Measurements from ENCODE around the gene VTI1A. TPM values are rescaled to one million over a fixed set of nuclear protein-coding genes. Genes with fewer than 3 reads are reported as not detected.

Gene VTI1A
- total and polyA plus RNA-seq, 2 of the 8 experiments (the other 6 are each of a cell fraction or from before 2014, with no cell fraction given): 6.0 to 20.0 TPM

- TF ChIP-seq ATF3 (IDR thresholded peaks at IDR 0.05; ENCODE audit: insufficient read depth, low read depth, low read length) (no peak), SIN3A (conservative IDR thresholded peaks at IDR 0.05 in 1 of 2, IDR thresholded peaks at IDR 0.05 in 1 of 2; ENCODE audit: low read depth in 1 of 2, low read length in 2 of 2) (no peak), TCF12 (IDR thresholded peaks at IDR 0.05; ENCODE audit: low read depth, low read length) (no peak), RFX5 (IDR thresholded peaks at IDR 0.05; ENCODE audit: borderline replicate concordance, low read depth, low read length) (no peak), TEAD4 (IDR thresholded peaks at IDR 0.05; ENCODE audit: low read depth, low read length) (no peak), BRCA1 (IDR thresholded peaks at IDR 0.05; ENCODE audit: low read depth, low read length) (no peak), KDM5A (IDR thresholded peaks at IDR 0.05; ENCODE audit: low read length) (no peak)
Observed at GRCh38 chr10:112790030-112790429, 343.0 kb downstream of the VTI1A start (continued).
